ENCODE measurements around the gene SKOR1.

SKOR1 gene, protein sequence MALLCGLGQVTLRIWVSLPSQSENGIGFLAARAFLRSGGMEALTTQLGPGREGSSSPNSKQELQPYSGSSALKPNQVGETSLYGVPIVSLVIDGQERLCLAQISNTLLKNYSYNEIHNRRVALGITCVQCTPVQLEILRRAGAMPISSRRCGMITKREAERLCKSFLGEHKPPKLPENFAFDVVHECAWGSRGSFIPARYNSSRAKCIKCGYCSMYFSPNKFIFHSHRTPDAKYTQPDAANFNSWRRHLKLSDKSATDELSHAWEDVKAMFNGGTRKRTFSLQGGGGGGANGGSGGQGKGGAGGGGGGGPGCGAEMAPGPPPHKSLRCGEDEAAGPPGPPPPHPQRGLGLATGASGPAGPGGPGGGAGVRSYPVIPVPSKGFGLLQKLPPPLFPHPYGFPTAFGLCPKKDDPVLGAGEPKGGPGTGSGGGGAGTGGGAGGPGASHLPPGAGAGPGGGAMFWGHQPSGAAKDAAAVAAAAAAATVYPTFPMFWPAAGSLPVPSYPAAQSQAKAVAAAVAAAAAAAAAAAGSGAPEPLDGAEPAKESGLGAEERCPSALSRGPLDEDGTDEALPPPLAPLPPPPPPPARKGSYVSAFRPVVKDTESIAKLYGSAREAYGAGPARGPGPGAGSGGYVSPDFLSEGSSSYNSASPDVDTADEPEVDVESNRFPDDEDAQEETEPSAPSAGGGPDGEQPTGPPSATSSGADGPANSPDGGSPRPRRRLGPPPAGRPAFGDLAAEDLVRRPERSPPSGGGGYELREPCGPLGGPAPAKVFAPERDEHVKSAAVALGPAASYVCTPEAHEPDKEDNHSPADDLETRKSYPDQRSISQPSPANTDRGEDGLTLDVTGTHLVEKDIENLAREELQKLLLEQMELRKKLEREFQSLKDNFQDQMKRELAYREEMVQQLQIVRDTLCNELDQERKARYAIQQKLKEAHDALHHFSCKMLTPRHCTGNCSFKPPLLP

DNA sequence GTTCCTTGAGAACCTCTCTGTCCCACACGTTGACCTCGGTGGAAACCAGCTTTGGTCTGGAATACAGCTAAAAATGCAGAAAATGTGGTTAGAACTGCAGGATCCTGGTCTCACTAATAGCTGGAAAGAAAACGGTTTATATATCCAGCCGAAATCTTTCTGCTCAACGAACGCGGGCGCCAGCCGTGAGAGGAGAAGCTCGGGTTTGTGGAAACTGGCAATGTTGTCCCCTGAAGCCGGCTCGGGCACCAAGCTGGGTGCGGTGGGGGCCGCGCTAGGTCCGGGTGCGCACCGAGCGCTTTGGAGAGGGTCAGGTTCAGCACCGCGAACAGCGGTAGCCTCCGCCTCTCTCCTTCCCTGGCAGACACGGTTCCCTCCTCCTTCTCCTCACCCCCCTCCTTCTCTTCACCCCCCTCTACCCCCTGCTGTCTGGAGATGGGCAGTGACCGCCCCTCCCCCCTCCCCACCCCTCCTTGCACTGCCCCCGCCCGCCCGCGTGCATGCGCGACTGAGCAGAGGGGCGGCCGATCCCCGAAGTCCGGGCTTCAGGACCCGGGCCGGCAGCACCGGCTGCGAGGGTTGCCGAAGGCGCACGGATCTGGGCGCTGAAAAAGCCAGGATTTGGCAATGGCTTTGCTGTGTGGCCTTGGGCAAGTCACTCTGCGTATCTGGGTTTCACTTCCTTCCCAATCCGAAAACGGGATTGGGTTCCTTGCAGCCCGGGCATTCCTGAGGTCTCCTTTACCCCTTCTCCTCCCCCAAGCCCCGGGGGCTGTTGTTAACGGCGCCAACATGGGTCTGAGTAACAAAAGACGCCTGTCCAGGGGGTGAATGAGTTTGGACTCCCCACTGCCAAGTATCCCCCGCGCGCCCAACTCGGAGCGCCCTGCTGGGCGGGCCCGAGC lies at the start of gene SKOR1:
SKOR1 (plus strand) TSS at position 534 of the 905 bp plus-strand sequence; CDS start at position 628, 94 bp downstream.
- DNase-seq (ENCODE audit: low read depth): no peak

DNA sequence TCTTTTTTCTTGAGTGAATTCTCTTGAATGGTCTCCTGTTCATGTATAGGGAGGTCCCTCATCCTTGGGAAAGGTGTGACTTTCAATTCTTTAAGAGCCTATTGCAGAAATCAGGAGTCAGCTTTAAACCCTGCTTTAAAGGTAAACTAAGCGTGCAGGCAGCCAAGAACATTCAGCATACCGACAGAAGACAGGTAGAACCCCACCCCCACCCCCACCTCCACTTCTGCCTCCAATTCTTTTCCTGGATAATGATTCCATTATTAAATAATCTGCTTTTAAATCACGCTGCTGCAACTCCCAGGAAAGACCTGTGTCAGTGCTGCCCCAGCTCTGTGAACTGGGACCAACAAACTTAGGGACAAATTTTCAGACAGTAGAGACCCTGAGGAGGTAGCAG lies 49.3 kb upstream of the SKOR1 start:
- no peak for DNase-seq (ENCODE audit: low read depth)

DNA sequence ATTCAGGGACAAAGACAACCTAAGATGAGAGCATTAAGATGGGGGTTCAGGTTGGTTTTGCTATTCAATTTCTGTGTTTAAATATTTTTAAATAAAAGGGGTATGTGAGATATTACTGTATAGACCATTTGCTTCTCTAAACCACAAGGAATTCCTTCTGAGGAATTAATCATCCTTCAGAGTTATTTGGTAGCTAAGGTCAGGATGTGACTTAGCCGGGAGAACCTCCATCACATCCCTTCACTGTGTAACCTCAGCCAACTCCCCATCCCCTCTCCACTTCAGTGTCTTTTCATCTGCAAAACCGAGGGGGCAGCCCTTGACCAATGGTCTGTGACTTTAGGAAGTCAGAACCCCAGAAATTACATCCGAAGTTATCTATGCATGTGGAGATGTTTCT lies 48.7 kb upstream of the SKOR1 start:
- DNase-seq (ENCODE audit: low read depth): no peak

DNA sequence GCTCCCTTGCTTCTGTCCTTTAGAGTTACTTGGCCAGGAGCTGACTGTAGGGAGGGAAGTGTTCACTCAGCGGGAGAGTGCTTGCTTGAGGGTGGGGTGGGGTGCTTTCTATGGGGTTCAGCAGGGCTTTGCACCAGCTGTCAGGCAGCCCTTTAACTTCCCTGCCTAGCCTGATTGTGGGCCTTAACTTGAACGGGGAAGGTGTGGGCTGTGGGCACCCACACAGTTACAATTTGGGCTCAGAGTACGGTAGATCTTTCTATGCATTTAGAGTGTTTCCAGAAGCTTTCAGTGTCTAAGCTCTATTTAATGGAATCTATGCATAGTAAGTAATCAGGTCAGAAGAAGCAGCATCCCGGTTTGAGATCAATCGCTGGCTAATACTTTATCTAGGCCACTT lies 48.2 kb upstream of the SKOR1 start:
- no peak for DNase-seq (ENCODE audit: low read depth)

DNA sequence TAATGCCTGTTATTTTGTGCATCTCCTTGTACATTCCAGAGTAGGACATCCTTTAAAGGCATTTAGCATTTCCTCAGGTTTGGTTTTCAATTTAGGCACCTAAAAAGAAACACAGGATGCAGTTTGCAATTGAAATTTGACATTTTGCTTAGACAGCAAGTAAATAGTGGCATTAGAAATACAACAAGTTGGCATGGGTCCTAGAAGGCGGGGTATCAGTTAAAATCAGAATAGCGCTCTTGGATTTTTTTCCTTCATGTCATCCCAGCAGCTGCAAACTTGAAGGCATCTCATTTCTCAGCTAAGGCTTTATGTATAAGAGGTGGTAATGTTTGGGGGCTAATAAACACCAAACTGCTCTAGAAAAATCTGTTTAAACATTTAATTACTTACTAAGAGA lies 47.5 kb upstream of the SKOR1 start:
- DNase-seq (ENCODE audit: low read depth): no peak

- no peak for DNase-seq (ENCODE audit: low read depth)
Measured at GRCh38 chr15:67778968-67779548, 46.3 kb upstream of the SKOR1 start.

GRCh38 chr15:67779549-67780111 lies 45.7 kb upstream of the SKOR1 start:
- no peak for DNase-seq (ENCODE audit: low read depth)

GRCh38 chr15:67781061-67781460 lies 44.2 kb upstream of the SKOR1 start:
- no peak for DNase-seq (ENCODE audit: low read depth)

- DNase-seq (ENCODE audit: low read depth): no peak
Measured at GRCh38 chr15:67781907-67782690, 43.2 kb upstream of the SKOR1 start.

- DNase-seq (ENCODE audit: low read depth): no peak
Measured at GRCh38 chr15:67782691-67782991, 42.7 kb upstream of the SKOR1 start.

DNA sequence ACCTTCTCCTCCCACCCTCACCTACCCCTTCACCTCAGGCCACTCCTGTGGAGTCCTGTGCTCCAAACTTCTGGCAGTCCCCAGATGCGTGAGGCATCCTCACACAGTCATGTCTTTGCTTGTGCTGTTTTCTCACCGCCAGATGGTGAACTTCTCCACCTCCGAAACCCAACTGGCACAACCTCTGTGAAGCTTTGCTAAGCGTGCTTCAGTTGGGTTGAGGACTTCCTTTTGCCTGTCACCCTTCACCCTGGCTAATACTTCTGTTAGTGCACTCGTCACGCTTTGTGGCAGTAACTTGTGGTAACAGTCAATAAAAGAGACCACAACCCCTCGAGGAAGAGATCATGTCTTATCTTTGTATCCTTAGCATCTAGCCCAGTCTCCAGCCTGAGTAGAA lies 42.0 kb upstream of the SKOR1 start:
- no peak for DNase-seq (ENCODE audit: low read depth)

GRCh38 chr15:67784090-67784781 lies 41.1 kb upstream of the SKOR1 start:
- DNase-seq (ENCODE audit: low read depth): no peak

GRCh38 chr15:67784856-67785430 lies 40.4 kb upstream of the SKOR1 start:
- DNase-seq (ENCODE audit: low read depth): no peak

- no peak for DNase-seq (ENCODE audit: low read depth)
Measured at GRCh38 chr15:67785431-67785830, 39.9 kb upstream of the SKOR1 start.

- DNase-seq (ENCODE audit: low read depth): no peak
Measured at GRCh38 chr15:67786646-67787045, 38.7 kb upstream of the SKOR1 start.

DNA sequence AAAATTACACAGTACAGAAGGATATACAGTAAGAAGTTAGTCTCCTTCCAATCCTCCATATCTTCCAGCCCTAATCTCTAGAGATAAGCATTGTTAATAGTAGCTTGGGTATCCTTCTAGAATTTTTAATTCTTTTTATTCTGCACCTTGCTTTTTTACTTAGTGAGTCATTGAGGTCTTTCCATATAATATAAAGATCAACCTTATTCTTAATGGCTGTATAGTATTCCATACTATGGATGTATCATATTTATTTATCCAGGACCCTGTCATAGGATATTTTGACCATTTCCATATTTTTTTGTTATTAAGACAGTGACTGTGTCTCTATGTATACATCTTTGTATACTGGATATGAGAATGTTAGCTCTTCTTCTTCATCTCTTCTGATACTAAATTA lies 36.3 kb upstream of the SKOR1 start:
- DNase-seq (ENCODE audit: low read depth): no peak

DNA sequence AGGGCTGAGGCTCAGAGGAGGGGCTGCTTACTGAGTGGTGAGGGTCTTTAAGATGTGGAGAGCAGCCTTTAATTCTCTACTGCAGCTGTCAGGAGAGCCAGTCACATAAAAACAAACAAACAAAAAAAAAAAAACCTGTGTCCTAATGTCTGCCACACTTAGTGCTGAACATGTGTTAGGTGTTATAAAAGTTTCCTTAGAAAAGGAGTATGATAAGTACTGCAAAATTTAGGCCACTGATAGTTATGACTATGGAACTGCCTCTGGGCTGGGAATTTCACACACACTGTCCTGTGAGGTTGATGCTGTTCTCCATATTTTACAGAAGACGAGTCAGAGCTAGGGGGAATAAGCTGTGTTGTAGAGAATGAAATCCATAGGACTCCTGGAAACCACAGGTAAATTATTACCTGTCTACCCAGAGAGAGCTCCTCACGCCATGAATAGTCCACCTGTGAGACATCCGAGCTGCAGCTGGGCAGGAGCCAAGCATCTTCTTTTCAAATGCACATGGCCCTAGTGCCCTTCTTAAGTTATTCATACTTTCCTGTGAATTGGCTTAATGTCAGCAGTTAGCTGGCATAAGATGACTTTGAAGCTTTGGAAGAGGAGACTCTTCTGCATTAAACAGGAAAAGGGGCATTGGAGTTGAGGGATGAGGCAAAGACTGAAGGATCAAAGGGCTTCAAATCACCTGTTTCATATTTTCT lies 34.5 kb upstream of the SKOR1 start:
- no peak for DNase-seq (ENCODE audit: low read depth)

DNA sequence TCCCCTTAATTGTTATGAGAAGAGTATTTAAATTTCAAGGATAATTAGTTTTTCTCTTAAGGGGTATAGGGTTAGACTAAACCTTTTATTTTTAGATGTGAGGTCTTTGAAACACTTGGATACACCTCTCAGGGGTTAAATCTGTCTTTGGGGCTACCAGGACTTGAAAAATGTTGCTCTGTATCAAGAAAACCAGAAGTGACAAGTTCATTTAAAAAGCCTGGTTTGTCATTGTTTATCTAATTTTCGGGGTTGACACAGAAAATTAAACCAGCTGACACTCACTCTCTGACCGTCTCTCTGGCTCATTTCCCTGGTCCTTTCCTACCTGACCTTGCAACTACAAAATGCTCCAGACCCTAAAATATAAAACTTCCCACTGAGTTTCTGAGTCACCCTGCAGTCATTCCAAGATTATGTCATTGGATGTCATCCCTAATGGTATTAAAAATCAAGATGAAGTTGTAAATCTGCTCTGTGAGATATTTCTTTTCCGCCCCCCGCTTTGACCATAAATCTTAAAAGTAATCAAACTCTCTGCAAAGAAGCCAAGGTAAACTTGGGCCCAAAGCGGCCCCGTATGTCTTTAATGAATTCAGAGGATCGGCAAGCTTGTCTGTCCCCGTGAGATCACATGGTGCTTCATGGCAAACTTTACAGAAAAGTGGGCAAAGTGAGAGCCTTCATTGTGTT lies 32.9 kb upstream of the SKOR1 start:
- DNase-seq (ENCODE audit: low read depth): no peak

Data from fibroblast of the conjunctiva (primary cell).